ENCODE results near the gene ATG4C. TPM values are rescaled to one million over a fixed set of nuclear protein-coding genes. Genes with fewer than 3 reads are reported as not detected.

ATG4C gene
- total RNA-seq, 1 experiment from 2014 or later, result 6.5 TPM

GRCh38 chr1:62800281-62800680, 16.3 kb downstream of the ATG4C start:
- intact Hi-C loops (cut with micrococcal nuclease; ENCODE audit: unreplicated experiment) (no loop called here), in situ Hi-C loops (cut with HindIII; ENCODE audit: low pct_unique_long_range_greater_than_20kb, low sequenced_read_pairs) (no loop called here)
- BruUV-seq (replicated peaks), result no TSS peak
- Histone ChIP-seq H3K4me3 (ENCODE audit: low read depth in 2 of 2, low read length in 2 of 2) (no peak overlapping the region), H3K4me1 (ENCODE audit: control insufficient read depth, insufficient read depth, low read length) (no peaks in the 10 kb centered on the region), H3K36me3 (ENCODE audit: control insufficient read depth, insufficient read depth, low read length) (no peaks in the 10 kb centered on the region; the same call in 1 of the 2 replicates), H3K27ac (ENCODE audit: low read length) (no peak overlapping the region), H3K27me3 (ENCODE audit: control insufficient read depth, insufficient read depth, low read length) (no peaks in the 10 kb centered on the region), H3K9me3 (ENCODE audit: control insufficient read depth, insufficient read depth, low read depth, low read length) (no peaks in the 10 kb centered on the region)
- ChIA-PET CTCF (no interaction called here), POLR2A (no interaction called here)
- no peak for DNase-seq (ENCODE audit: low read depth, low spot score)
- ATAC-seq, result no peak
- TF ChIP-seq TCF7L2 (IDR thresholded peaks at IDR 0.05; ENCODE audit: low read depth, low read length) (no peak), SIN3A (IDR thresholded peaks at IDR 0.05; ENCODE audit: borderline replicate concordance, insufficient read depth, low read depth, low read length) (no peak), CTCF (IDR thresholded peaks at IDR 0.05) (no peak), REST (IDR thresholded peaks at IDR 0.05; ENCODE audit: insufficient read depth in 1 of 2, low read depth in 2 of 2, low read length in 1 of 2) (no peak), POLR2AphosphoS5 (IDR thresholded peaks at IDR 0.05; ENCODE audit: low read depth, low read length) (no peak)

GRCh38 chr1:62800825-62801306, 16.9 kb downstream of the ATG4C start:
- ATAC-seq (no peak), DNase-seq (ENCODE audit: low read depth, low spot score) (no peak)
- intact Hi-C loops (cut with micrococcal nuclease; ENCODE audit: unreplicated experiment), result no loop called here
- Histone ChIP-seq H3K27me3 (ENCODE audit: control insufficient read depth, insufficient read depth, low read length) (no peaks in the 10 kb centered on the region), H3K36me3 (ENCODE audit: control insufficient read depth, insufficient read depth, low read length) (no peaks in the 10 kb centered on the region; the same call in 1 of the 2 replicates), H3K4me3 (ENCODE audit: low read depth in 2 of 2, low read length in 2 of 2) (no peak overlapping the region), H3K9me3 (ENCODE audit: control insufficient read depth, insufficient read depth, low read depth, low read length) (no peaks in the 10 kb centered on the region), H3K4me1 (ENCODE audit: control insufficient read depth, insufficient read depth, low read length) (no peaks in the 10 kb centered on the region), H3K27ac (ENCODE audit: low read length) (no peak overlapping the region)
- in situ Hi-C loops (cut with HindIII; ENCODE audit: low pct_unique_long_range_greater_than_20kb, low sequenced_read_pairs), result no loop called here
- ChIA-PET POLR2A (no interaction called here), CTCF (interaction anchor here (0.7 kb wide), 1 partner anchor 694 kb away, joined by 3 read pairs; no protein-coding TSS in a partner anchor)
- BruUV-seq (replicated peaks), result no TSS peak
- TF ChIP-seq POLR2AphosphoS5 (IDR thresholded peaks at IDR 0.05; ENCODE audit: low read depth, low read length) (no peak), SIN3A (IDR thresholded peaks at IDR 0.05; ENCODE audit: borderline replicate concordance, insufficient read depth, low read depth, low read length) (no peak), TCF7L2 (IDR thresholded peaks at IDR 0.05; ENCODE audit: low read depth, low read length) (no peak), CTCF (IDR thresholded peaks at IDR 0.05) (no peak), REST (IDR thresholded peaks at IDR 0.05; ENCODE audit: insufficient read depth in 1 of 2, low read depth in 2 of 2, low read length in 1 of 2) (no peak)

Measured in Panc1 (cell line).